ENCODE measurements around the gene SLC10A7.
A peak's percentile ranks its signal among the peaks of the same experiment; 100 is the strongest.

SLC10A7 gene

GRCh38 chr4:146343199-146343598 is 178.5 kb downstream of the SLC10A7 start:
- Histone ChIP-seq H3K79me2 (ENCODE audit: control insufficient read depth, low read length) (no peaks in the 10 kb centered on the region), H3F3A (ENCODE audit: control insufficient read depth, insufficient read depth) (no peaks in the 10 kb centered on the region), H3K27me3 (ENCODE audit: control insufficient read depth, low read length) (no peaks in the 10 kb centered on the region), H3K9me3 (ENCODE audit: control insufficient read depth, insufficient read depth, low read length) (no peaks in the 10 kb centered on the region), H3K9me2 (replicated peaks; ENCODE audit: control insufficient read depth, low read length) (no peaks in the 10 kb centered on the region), H3K4me2 (ENCODE audit: low read length) (0 out of 2 replicates have a peak overlapping the region, but pooled peaks have one; percentile 9), H4K20me1 (ENCODE audit: control insufficient read depth, insufficient read depth, low read depth, low read length) (no peaks in the 10 kb centered on the region), H3K36me3 (ENCODE audit: control insufficient read depth, low read length) (no peaks in the 10 kb centered on the region), H3K27ac (ENCODE audit: low read depth, low read length) (no peak overlapping the region), H3K4me1 (ENCODE audit: control insufficient read depth, low read length) (peaks cover 6% of the 10 kb centered on the region), H3K4me3 (ENCODE audit: low read length) (no peak overlapping the region)
- TF ChIP-seq EZH2phosphoT487 (IDR thresholded peaks at IDR 0.05; ENCODE audit: borderline replicate concordance, low read length), result no peak
- TF ChIP-seq CTCF (IDR thresholded peaks at IDR 0.05; ENCODE audit: low read depth, low read length, poor library complexity, severe bottlenecking), result no peak

- Histone ChIP-seq H4K20me1 (ENCODE audit: control insufficient read depth, insufficient read depth, low read depth, low read length) (no peaks in the 10 kb centered on the region), H3K9me2 (replicated peaks; ENCODE audit: control insufficient read depth, low read length) (no peaks in the 10 kb centered on the region), H3K9me3 (ENCODE audit: control insufficient read depth, insufficient read depth, low read length) (no peaks in the 10 kb centered on the region), H3K4me1 (ENCODE audit: control insufficient read depth, low read length) (peaks cover 6% of the 10 kb centered on the region), H3K27me3 (ENCODE audit: control insufficient read depth, low read length) (no peaks in the 10 kb centered on the region), H3K27ac (ENCODE audit: low read depth, low read length) (no peak overlapping the region), H3K4me3 (ENCODE audit: low read length) (no peak overlapping the region), H3K36me3 (ENCODE audit: control insufficient read depth, low read length) (no peaks in the 10 kb centered on the region), H3K4me2 (ENCODE audit: low read length) (0 out of 2 replicates have a peak overlapping the region, but pooled peaks have one; percentile 9), H3F3A (ENCODE audit: control insufficient read depth, insufficient read depth) (no peaks in the 10 kb centered on the region), H3K79me2 (ENCODE audit: control insufficient read depth, low read length) (no peaks in the 10 kb centered on the region)
- TF ChIP-seq CTCF (IDR thresholded peaks at IDR 0.05; ENCODE audit: low read depth, low read length, poor library complexity, severe bottlenecking) (peak; percentile 18), EZH2phosphoT487 (IDR thresholded peaks at IDR 0.05; ENCODE audit: borderline replicate concordance, low read length) (no peak)
These were observed 179.0 kb downstream of the SLC10A7 start for GRCh38 chr4:146342600-146343192.

GRCh38 chr4:146340798-146341197 is 180.9 kb downstream of the SLC10A7 start:
- H3K79me2 ChIP-seq (ENCODE audit: control insufficient read depth, low read length), result no peaks in the 10 kb centered on the region
- TF ChIP-seq EZH2phosphoT487 (IDR thresholded peaks at IDR 0.05; ENCODE audit: borderline replicate concordance, low read length) (no peak), CTCF (IDR thresholded peaks at IDR 0.05; ENCODE audit: low read depth, low read length, poor library complexity, severe bottlenecking) (peak; percentile 51)
- no peaks in the 10 kb centered on the region for H3K9me3 ChIP-seq (ENCODE audit: control insufficient read depth, insufficient read depth, low read length)
- H3K4me2 ChIP-seq (ENCODE audit: low read length), result no peak overlapping the region
- no peaks in the 10 kb centered on the region for H3K9me2 ChIP-seq (replicated peaks; ENCODE audit: control insufficient read depth, low read length)
- H3K36me3 ChIP-seq (ENCODE audit: control insufficient read depth, low read length), result no peaks in the 10 kb centered on the region
- H3F3A ChIP-seq (ENCODE audit: control insufficient read depth, insufficient read depth), result no peaks in the 10 kb centered on the region
- H3K27me3 ChIP-seq (ENCODE audit: control insufficient read depth, low read length), result no peaks in the 10 kb centered on the region
- H4K20me1 ChIP-seq (ENCODE audit: control insufficient read depth, insufficient read depth, low read depth, low read length), result no peaks in the 10 kb centered on the region
- H3K4me1 ChIP-seq (ENCODE audit: control insufficient read depth, low read length), result peaks cover 6% of the 10 kb centered on the region
- no peak overlapping the region for H3K27ac ChIP-seq (ENCODE audit: low read depth, low read length)
- H3K4me3 ChIP-seq (ENCODE audit: low read length), result no peak overlapping the region

Data from DOHH2 (cell line).